ENCODE data around the gene FAM163B.

DNA sequence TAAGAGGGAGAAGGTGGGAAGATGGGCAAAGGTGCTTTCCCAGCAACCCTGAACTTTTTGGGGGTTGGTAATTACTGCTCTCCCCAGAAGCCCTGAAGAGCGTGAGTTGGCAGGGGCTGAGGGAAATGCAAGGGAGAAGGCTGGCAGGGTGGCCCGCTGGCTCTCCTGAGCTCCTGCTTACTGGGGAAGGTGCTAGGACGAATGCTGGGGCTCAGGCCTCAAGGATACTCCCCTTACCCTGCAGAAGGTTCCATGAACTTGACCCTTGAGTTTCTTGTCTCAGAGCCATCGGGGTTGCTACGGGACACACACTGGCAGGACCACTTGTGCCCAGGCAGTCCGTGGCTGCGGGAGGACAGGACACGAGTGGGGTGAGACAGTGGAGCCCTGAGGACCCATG is 1.2 kb downstream of the FAM163B start:
- TF ChIP-seq, protein P1, sequence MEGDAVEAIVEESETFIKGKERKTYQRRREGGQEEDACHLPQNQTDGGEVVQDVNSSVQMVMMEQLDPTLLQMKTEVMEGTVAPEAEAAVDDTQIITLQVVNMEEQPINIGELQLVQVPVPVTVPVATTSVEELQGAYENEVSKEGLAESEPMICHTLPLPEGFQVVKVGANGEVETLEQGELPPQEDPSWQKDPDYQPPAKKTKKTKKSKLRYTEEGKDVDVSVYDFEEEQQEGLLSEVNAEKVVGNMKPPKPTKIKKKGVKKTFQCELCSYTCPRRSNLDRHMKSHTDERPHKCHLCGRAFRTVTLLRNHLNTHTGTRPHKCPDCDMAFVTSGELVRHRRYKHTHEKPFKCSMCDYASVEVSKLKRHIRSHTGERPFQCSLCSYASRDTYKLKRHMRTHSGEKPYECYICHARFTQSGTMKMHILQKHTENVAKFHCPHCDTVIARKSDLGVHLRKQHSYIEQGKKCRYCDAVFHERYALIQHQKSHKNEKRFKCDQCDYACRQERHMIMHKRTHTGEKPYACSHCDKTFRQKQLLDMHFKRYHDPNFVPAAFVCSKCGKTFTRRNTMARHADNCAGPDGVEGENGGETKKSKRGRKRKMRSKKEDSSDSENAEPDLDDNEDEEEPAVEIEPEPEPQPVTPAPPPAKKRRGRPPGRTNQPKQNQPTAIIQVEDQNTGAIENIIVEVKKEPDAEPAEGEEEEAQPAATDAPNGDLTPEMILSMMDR (IDR thresholded peaks at IDR 0.05): no peak
- TF ChIP-seq POLR2A (IDR thresholded peaks at IDR 0.05): no peak

Data from thyroid gland (tissue), 4 donors.